ENCODE measurements around the gene ZNF219. TPM values are rescaled to one million over a fixed set of nuclear protein-coding genes. Genes with fewer than 3 reads are reported as not detected.
A peak's percentile ranks its signal among the peaks of the same experiment; 100 is the strongest.

ZNF219 gene
- total and polyA plus RNA-seq, 2 of the 13 experiments (the other 11 are each of a cell fraction or from before 2014, with no cell fraction given), result 34.5 to 36.6 TPM

DNA sequence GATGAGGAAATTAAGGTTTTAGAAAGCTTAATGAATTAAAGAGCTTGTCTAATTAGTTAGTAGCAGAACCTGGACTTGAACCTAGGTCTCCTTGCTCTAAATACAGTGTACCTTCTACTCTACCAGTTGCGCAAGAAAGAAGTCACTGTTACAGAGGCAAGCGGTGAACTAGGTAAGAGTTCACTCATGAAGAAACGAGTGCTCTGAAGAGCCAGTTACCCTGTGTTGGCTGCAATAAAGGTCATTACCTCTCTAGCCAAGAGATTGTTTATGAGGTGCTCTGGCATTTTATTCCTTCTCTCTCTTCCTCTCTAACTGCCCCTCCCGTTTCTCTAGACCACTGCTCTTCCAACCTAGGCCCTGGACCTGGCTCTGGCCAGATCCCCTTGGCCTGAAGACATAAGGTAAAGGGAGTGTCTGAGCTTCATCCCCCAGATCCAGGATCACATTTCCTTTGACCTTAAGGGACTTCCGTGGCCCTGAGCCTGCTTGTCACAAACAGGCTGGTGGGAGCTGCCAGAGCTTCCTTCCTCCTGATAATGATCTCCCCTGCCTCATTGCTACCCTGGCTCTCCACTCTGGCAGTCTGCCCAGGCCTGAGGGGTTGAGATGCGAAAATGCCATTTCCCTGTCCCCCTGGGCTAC is 54.4 kb downstream of the ZNF219 start (continued):
- TF ChIP-seq HNF1B (CRISPR knock-in tag; IDR thresholded peaks at IDR 0.05) (peak; percentile 74; the same call in 1 of the 2 replicates), THAP11 (CRISPR knock-in tag; IDR thresholded peaks at IDR 0.05) (peak; percentile 66; the same call in 1 of the 2 replicates), SNRNP70 (IDR thresholded peaks at IDR 0.05; ENCODE audit: low read depth, low read length) (no peak), AFF4 (CRISPR knock-in tag; IDR thresholded peaks at IDR 0.05) (no peak), LRRFIP1 (CRISPR knock-in tag; conservative IDR thresholded peaks at IDR 0.05) (no peak), ZBTB1 (CRISPR knock-in tag; IDR thresholded peaks at IDR 0.05; ENCODE audit: borderline replicate concordance) (no peak), RARA (CRISPR knock-in tag; IDR thresholded peaks at IDR 0.05) (peak; percentile 81), ZNF552 (CRISPR knock-in tag; IDR thresholded peaks at IDR 0.05; ENCODE audit: borderline replicate concordance) (no peak), PITX1 (CRISPR knock-in tag; IDR thresholded peaks at IDR 0.05) (0 out of 2 replicates have a peak, but pooled peaks have one; percentile 11), KDM1A (CRISPR knock-in tag; IDR thresholded peaks at IDR 0.05) (0 out of 2 replicates have a peak, but pooled peaks have one; percentile 35), EEA1 (CRISPR knock-in tag; IDR thresholded peaks at IDR 0.05; ENCODE audit: borderline replicate concordance) (no peak), RBAK (CRISPR knock-in tag; IDR thresholded peaks at IDR 0.05) (no peak), KMT2A (CRISPR knock-in tag; IDR thresholded peaks at IDR 0.05) (no peak; the same call in 1 of the 2 replicates), SMARCC2 (IDR thresholded peaks at IDR 0.05) (no peak)
- TF ChIP-seq, protein P1, sequence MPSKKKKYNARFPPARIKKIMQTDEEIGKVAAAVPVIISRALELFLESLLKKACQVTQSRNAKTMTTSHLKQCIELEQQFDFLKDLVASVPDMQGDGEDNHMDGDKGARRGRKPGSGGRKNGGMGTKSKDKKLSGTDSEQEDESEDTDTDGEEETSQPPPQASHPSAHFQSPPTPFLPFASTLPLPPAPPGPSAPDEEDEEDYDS (CRISPR knock-in tag; IDR thresholded peaks at IDR 0.05), result no peak
- TF ChIP-seq, protein P2, sequence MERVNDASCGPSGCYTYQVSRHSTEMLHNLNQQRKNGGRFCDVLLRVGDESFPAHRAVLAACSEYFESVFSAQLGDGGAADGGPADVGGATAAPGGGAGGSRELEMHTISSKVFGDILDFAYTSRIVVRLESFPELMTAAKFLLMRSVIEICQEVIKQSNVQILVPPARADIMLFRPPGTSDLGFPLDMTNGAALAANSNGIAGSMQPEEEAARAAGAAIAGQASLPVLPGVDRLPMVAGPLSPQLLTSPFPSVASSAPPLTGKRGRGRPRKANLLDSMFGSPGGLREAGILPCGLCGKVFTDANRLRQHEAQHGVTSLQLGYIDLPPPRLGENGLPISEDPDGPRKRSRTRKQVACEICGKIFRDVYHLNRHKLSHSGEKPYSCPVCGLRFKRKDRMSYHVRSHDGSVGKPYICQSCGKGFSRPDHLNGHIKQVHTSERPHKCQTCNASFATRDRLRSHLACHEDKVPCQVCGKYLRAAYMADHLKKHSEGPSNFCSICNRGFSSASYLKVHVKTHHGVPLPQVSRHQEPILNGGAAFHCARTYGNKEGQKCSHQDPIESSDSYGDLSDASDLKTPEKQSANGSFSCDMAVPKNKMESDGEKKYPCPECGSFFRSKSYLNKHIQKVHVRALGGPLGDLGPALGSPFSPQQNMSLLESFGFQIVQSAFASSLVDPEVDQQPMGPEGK (CRISPR knock-in tag; IDR thresholded peaks at IDR 0.05), result peak; percentile 48
- TF ChIP-seq, protein P3, sequence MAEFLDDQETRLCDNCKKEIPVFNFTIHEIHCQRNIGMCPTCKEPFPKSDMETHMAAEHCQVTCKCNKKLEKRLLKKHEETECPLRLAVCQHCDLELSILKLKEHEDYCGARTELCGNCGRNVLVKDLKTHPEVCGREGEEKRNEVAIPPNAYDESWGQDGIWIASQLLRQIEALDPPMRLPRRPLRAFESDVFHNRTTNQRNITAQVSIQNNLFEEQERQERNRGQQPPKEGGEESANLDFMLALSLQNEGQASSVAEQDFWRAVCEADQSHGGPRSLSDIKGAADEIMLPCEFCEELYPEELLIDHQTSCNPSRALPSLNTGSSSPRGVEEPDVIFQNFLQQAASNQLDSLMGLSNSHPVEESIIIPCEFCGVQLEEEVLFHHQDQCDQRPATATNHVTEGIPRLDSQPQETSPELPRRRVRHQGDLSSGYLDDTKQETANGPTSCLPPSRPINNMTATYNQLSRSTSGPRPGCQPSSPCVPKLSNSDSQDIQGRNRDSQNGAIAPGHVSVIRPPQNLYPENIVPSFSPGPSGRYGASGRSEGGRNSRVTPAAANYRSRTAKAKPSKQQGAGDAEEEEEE (CRISPR knock-in tag; IDR thresholded peaks at IDR 0.05; ENCODE audit: borderline replicate concordance), result peak; percentile 91; the same call in 1 of the 2 replicates

All from HepG2 (cell line).